HEK293 (cell line): ENCODE data around the gene CCDC142.
A peak's percentile ranks its signal among the peaks of the same experiment; 100 is the strongest.

Experiments used
- FEZF1 ChIP-seq: fragments of 450-650 bp; formaldehyde crosslinking; IDR thresholded peaks from 2 replicates; pipeline ENCODE4 v1.5.1; 2016; ENCODE audit warnings: missing biosample characterization, missing genetic modification characterization
- GLIS2 ChIP-seq: fragments of 450-650 bp; formaldehyde crosslinking; IDR thresholded peaks from 2 replicates; pipeline ENCODE4 v1.5.1; 2016; ENCODE audit warnings: missing biosample characterization, missing genetic modification characterization
- KLF1 ChIP-seq: fragments of 450-650 bp; formaldehyde crosslinking; IDR thresholded peaks from 2 replicates; pipeline ENCODE4 v1.5.1; 2016; ENCODE audit warnings: missing biosample characterization, missing genetic modification characterization
- KLF10 ChIP-seq: fragments of 450-650 bp; IDR thresholded peaks from 2 replicates; pipeline ENCODE4 v1.5.1; 2018; ENCODE audit warnings: missing biosample characterization, mild to moderate bottlenecking, missing genetic modification characterization
- OVOL3 ChIP-seq: fragments of 450-650 bp; formaldehyde crosslinking; IDR thresholded peaks from 2 replicates; pipeline ENCODE4 v1.5.1; 2016; ENCODE audit warnings: missing biosample characterization, missing genetic modification characterization
- SCRT1 ChIP-seq: fragments of 450-650 bp; formaldehyde crosslinking; IDR thresholded peaks from 2 replicates; pipeline ENCODE4 v1.5.1; 2016; ENCODE audit warnings: missing biosample characterization, missing genetic modification characterization, borderline replicate concordance
- SP2 ChIP-seq: fragments of 450-650 bp; formaldehyde crosslinking; IDR thresholded peaks from 2 replicates; pipeline ENCODE4 v1.5.1; 2016; ENCODE audit warnings: missing biosample characterization, missing genetic modification characterization
- ZBTB1 ChIP-seq: fragments of 450-650 bp; formaldehyde crosslinking; IDR thresholded peaks from 2 replicates; pipeline ENCODE4 v1.5.1; 2016; ENCODE audit warnings: missing biosample characterization, missing genetic modification characterization
- ZBTB8A ChIP-seq: fragments of 450-650 bp; formaldehyde crosslinking; IDR thresholded peaks from 2 replicates; pipeline ENCODE4 v1.5.1; 2016; ENCODE audit warnings: missing biosample characterization, missing genetic modification characterization
- ZFP37 ChIP-seq: fragments of 450-650 bp; formaldehyde crosslinking; IDR thresholded peaks from 2 replicates; pipeline ENCODE4 v1.5.1; 2016; ENCODE audit warnings: missing biosample characterization, missing genetic modification characterization
- ZNF112 ChIP-seq: fragments of 450-650 bp; formaldehyde crosslinking; IDR thresholded peaks from 2 replicates; pipeline ENCODE4 v1.5.0; 2017; ENCODE audit warnings: missing biosample characterization, missing genetic modification characterization
- ZNF121 ChIP-seq: fragments of 450-650 bp; formaldehyde crosslinking; IDR thresholded peaks from 2 replicates; pipeline ENCODE4 v1.5.1; 2016; ENCODE audit warnings: missing biosample characterization, missing genetic modification characterization
- ZNF202 ChIP-seq: fragments of 450-650 bp; formaldehyde crosslinking; IDR thresholded peaks from 2 replicates; pipeline ENCODE4 v1.5.1; 2016; ENCODE audit warnings: missing biosample characterization, missing genetic modification characterization, borderline replicate concordance
- ZNF311 ChIP-seq: fragments of 450-650 bp; formaldehyde crosslinking; IDR thresholded peaks from 2 replicates; pipeline ENCODE4 v1.5.1; 2017; ENCODE audit warnings: missing biosample characterization, missing genetic modification characterization, borderline replicate concordance
- ZNF354C ChIP-seq: fragments of 450-650 bp; formaldehyde crosslinking; IDR thresholded peaks from 2 replicates; pipeline ENCODE4 v1.5.1; 2016; ENCODE audit warnings: missing biosample characterization, missing genetic modification characterization, low read depth, borderline replicate concordance
- ZNF391 ChIP-seq: fragments of 450-650 bp; formaldehyde crosslinking; IDR thresholded peaks from 2 replicates; pipeline ENCODE4 v1.5.1; 2016; ENCODE audit warnings: low read depth, missing biosample characterization, missing genetic modification characterization, borderline replicate concordance
- ZNF548 ChIP-seq: fragments of 450-650 bp; formaldehyde crosslinking; IDR thresholded peaks from 2 replicates; pipeline ENCODE4 v1.5.1; 2016; ENCODE audit warnings: missing biosample characterization, missing genetic modification characterization
- ZNF596 ChIP-seq: fragments of 450-650 bp; IDR thresholded peaks from 2 replicates; pipeline ENCODE4 v1.5.0; 2018; ENCODE audit warnings: missing biosample characterization, mild to moderate bottlenecking, missing genetic modification characterization, moderate library complexity
- ZNF600 ChIP-seq: fragments of 450-650 bp; formaldehyde crosslinking; IDR thresholded peaks from 2 replicates; pipeline ENCODE4 v1.5.1; 2016; ENCODE audit warnings: missing biosample characterization, missing genetic modification characterization
- ZNF664 ChIP-seq: fragments of 450-650 bp; formaldehyde crosslinking; IDR thresholded peaks from 2 replicates; pipeline ENCODE4 v1.5.1; 2016; ENCODE audit warnings: missing biosample characterization, missing genetic modification characterization
- ZNF677 ChIP-seq: fragments of 450-650 bp; IDR thresholded peaks from 2 replicates; pipeline ENCODE4 v1.5.0; 2018; ENCODE audit warnings: missing biosample characterization, mild to moderate bottlenecking, missing genetic modification characterization, moderate library complexity
- ZNF76 ChIP-seq: fragments of 450-650 bp; formaldehyde crosslinking; IDR thresholded peaks from 2 replicates; pipeline ENCODE4; 2016; ENCODE audit warnings: low read depth, missing biosample characterization, missing genetic modification characterization, borderline replicate concordance
- ZNF792 ChIP-seq: fragments of 450-650 bp; formaldehyde crosslinking; IDR thresholded peaks from 2 replicates; pipeline ENCODE4 v1.5.1; 2016; ENCODE audit warnings: missing biosample characterization, missing genetic modification characterization
- TF ChIP-seq, protein P1 (sequence below): fragments of 450-650 bp; formaldehyde crosslinking; IDR thresholded peaks from 2 replicates; pipeline ENCODE4 v1.5.1; 2016; ENCODE audit warnings: missing biosample characterization, missing genetic modification characterization
- TF ChIP-seq, protein P2 (sequence below): fragments of 450-650 bp; formaldehyde crosslinking; IDR thresholded peaks from 2 replicates; pipeline ENCODE4 v1.5.1; 2016; ENCODE audit warnings: missing biosample characterization, missing genetic modification characterization
- TF ChIP-seq, protein P3 (sequence below): fragments of 450-650 bp; formaldehyde crosslinking; IDR thresholded peaks from 2 replicates; pipeline ENCODE4 v1.5.1; 2016; ENCODE audit warnings: missing biosample characterization, missing genetic modification characterization
- TF ChIP-seq, protein P4 (sequence below): fragments of 450-650 bp; formaldehyde crosslinking; IDR thresholded peaks from 2 replicates; pipeline ENCODE4 v1.5.1; 2016; ENCODE audit warnings: missing biosample characterization, missing genetic modification characterization
- TF ChIP-seq, protein P5 (sequence below): fragments of 450-650 bp; formaldehyde crosslinking; IDR thresholded peaks from 2 replicates; pipeline ENCODE4 v1.5.1; 2017; ENCODE audit warnings: missing biosample characterization, missing genetic modification characterization
- TF ChIP-seq, protein P6 (sequence below): IDR thresholded peaks from 2 replicates; pipeline ENCODE4 v1.6.1; 2011; ENCODE audit warnings: mild to moderate bottlenecking, low read depth, low read length, borderline replicate concordance
- TF ChIP-seq, protein P7 (sequence below): fragments of 450-650 bp; formaldehyde crosslinking; IDR thresholded peaks from 2 replicates; pipeline ENCODE4; 2016; ENCODE audit warnings: missing biosample characterization, missing genetic modification characterization

Gene CCDC142

DNA sequence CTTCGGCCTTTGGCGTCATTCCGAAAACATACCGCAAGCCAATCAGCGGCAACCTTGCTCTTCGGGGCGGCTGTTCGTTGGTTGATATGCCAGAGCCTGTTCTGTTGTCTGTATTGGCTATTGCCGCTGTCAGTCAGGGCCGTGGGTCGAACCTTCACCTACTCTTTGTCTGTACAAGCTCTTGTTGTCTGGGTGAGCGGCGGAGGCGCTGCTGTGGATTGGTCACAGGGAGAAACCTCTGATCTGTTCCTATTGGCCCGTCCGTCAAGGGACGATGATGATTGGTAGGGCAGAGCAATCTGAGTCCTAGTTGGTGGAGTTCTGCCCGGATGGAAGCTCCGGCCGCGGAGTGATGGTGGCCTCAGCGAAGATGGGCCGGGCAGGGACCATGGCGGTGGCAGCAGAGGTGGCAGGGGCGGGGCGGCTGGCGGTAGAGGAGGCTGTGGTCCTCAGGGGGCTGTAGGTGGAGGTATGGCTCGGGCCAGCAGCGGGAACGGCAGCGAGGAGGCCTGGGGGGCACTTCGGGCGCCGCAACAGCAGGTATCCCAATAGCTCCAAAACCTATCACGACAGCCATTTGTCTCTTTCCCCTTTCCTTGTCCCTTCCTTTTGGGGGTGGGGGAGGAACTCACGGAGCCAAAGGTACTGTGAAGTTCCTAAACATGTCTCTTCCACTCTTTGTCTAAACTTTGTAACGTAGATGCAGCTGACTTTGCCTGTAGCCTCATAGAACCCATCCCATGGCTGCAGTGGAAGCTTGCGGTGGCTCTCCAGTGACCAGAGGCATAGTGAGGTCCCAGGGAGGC lies 24.5 kb downstream of the CCDC142 start, which contains the start of gene WBP1 (continued):
- TF ChIP-seq, protein P1, sequence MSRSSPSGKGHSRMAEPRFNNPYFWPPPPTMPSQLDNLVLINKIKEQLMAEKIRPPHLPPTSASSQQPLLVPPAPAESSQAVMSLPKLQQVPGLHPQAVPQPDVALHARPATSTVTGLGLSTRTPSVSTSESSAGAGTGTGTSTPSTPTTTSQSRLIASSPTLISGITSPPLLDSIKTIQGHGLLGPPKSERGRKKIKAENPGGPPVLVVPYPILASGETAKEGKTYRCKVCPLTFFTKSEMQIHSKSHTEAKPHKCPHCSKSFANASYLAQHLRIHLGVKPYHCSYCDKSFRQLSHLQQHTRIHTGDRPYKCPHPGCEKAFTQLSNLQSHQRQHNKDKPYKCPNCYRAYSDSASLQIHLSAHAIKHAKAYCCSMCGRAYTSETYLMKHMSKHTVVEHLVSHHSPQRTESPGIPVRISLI (tag by site-specific recombination) = no peak
- TF ChIP-seq, protein P2, sequence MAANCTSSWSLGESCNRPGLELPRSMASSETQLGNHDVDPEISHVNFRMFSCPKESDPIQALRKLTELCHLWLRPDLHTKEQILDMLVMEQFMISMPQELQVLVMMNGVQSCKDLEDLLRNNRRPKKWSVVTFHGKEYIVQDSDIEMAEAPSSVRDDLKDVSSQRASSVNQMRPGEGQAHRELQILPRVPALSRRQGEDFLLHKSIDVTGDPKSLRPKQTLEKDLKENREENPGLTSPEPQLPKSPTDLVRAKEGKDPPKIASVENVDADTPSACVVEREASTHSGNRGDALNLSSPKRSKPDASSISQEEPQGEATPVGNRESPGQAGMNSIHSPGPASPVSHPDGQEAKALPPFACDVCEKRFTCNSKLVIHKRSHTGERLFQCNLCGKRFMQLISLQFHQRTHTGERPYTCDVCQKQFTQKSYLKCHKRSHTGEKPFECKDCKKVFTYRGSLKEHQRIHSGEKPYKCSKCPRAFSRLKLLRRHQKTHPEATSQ (tag by site-specific recombination) = no peak
- TF ChIP-seq SP2 (tag by site-specific recombination) (peak; percentile 94), KLF1 (tag by site-specific recombination) (no peak), GLIS2 (tag by site-specific recombination) (no peak), ZNF76 (tag by site-specific recombination) (no peak), ZFP37 (no peak), OVOL3 (tag by site-specific recombination) (no peak), ZNF354C (no peak), ZNF677 (tag by site-specific recombination) (no peak), ZNF202 (tag by site-specific recombination) (no peak), ZNF600 (tag by site-specific recombination) (peak; percentile 20; the same call in 1 of the 2 replicates), ZNF311 (tag by site-specific recombination) (no peak), ZBTB8A (tag by site-specific recombination) (no peak), ZNF391 (tag by site-specific recombination) (no peak), FEZF1 (tag by site-specific recombination) (no peak), ZNF664 (tag by site-specific recombination) (no peak), ZNF596 (tag by site-specific recombination) (no peak), SCRT1 (tag by site-specific recombination) (no peak), ZNF112 (tag by site-specific recombination) (no peak), ZNF792 (no peak), ZNF548 (no peak), KLF10 (tag by site-specific recombination) (no peak), ZNF121 (tag by site-specific recombination) (no peak), ZBTB1 (tag by site-specific recombination) (no peak)
- TF ChIP-seq, protein P3, sequence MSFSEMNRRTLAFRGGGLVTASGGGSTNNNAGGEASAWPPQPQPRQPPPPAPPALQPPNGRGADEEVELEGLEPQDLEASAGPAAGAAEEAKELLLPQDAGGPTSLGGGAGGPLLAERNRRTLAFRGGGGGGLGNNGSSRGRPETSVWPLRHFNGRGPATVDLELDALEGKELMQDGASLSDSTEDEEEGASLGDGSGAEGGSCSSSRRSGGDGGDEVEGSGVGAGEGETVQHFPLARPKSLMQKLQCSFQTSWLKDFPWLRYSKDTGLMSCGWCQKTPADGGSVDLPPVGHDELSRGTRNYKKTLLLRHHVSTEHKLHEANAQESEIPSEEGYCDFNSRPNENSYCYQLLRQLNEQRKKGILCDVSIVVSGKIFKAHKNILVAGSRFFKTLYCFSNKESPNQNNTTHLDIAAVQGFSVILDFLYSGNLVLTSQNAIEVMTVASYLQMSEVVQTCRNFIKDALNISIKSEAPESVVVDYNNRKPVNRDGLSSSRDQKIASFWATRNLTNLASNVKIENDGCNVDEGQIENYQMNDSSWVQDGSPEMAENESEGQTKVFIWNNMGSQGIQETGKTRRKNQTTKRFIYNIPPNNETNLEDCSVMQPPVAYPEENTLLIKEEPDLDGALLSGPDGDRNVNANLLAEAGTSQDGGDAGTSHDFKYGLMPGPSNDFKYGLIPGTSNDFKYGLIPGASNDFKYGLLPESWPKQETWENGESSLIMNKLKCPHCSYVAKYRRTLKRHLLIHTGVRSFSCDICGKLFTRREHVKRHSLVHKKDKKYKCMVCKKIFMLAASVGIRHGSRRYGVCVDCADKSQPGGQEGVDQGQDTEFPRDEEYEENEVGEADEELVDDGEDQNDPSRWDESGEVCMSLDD (tag by site-specific recombination) = no peak
- TF ChIP-seq, protein P4, sequence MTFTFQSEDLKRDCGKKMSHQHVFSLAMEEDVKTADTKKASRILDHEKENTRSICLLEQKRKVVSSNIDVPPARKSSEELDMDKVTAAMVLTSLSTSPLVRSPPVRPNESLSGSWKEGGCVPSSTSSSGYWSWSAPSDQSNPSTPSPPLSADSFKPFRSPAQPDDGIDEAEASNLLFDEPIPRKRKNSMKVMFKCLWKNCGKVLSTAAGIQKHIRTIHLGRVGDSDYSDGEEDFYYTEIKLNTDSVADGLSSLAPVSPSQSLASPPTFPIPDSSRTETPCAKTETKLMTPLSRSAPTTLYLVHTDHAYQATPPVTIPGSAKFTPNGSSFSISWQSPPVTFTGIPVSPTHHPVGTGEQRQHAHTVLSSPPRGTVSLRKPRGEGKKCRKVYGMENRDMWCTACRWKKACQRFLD (tag by site-specific recombination) = no peak
- TF ChIP-seq, protein P5, sequence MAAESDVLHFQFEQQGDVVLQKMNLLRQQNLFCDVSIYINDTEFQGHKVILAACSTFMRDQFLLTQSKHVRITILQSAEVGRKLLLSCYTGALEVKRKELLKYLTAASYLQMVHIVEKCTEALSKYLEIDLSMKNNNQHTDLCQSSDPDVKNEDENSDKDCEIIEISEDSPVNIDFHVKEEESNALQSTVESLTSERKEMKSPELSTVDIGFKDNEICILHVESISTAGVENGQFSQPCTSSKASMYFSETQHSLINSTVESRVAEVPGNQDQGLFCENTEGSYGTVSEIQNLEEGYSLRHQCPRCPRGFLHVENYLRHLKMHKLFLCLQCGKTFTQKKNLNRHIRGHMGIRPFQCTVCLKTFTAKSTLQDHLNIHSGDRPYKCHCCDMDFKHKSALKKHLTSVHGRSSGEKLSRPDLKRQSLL (tag by site-specific recombination) = no peak
- TF ChIP-seq, protein P6, sequence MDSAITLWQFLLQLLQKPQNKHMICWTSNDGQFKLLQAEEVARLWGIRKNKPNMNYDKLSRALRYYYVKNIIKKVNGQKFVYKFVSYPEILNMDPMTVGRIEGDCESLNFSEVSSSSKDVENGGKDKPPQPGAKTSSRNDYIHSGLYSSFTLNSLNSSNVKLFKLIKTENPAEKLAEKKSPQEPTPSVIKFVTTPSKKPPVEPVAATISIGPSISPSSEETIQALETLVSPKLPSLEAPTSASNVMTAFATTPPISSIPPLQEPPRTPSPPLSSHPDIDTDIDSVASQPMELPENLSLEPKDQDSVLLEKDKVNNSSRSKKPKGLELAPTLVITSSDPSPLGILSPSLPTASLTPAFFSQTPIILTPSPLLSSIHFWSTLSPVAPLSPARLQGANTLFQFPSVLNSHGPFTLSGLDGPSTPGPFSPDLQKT = no peak
- TF ChIP-seq, protein P7, sequence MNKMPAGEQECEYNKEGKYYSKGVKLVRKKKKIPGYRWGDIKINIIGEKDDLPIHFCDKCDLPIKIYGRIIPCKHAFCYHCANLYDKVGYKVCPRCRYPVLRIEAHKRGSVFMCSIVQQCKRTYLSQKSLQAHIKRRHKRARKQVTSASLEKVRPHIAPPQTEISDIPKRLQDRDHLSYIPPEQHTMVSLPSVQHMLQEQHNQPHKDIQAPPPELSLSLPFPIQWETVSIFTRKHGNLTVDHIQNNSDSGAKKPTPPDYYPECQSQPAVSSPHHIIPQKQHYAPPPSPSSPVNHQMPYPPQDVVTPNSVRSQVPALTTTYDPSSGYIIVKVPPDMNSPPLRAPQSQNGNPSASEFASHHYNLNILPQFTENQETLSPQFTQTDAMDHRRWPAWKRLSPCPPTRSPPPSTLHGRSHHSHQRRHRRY = no peak
